HG02973 (cell line): ENCODE measurements around the gene JAGN1.
"Not testable (repeated sequence)": the region's sequence is repeated elsewhere in the genome, so short reads cannot be mapped to it uniquely, and the experiment has no call there.

Experiments
- ATAC-seq: cut with Tn5 transposase; IDR thresholded peaks from one replicate; pipeline ENCODE4 v1.9.1; 2021; ENCODE audit warnings: moderate library complexity; ENCODE audit not compliant: unreplicated experiment

Gene JAGN1

GRCh38 chr3:9916734-9917680, 26.6 kb downstream of the JAGN1 start, which contains the start of gene IL17RC:
IL17RC (plus strand) TSS chr3:9917098; CDS start chr3:9917316, 218 bp downstream.
- ATAC-seq: no peak

DNA sequence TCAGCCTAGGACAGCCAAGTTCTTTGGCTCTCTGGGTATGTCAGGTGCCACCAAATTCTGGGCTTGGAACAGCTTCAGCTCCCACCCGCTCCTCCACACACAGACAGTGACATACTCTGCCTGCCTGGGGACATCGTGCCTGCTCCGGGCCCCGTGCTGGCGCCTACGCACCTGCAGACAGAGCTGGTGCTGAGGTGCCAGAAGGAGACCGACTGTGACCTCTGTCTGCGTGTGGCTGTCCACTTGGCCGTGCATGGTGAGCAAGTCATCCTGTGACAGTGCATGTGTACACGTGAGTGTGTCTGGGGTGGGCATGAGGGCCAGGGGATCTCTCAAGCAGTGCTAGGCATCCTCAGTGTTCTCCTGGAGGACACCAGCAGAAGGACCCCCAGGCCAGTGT, 27.4 kb downstream of the JAGN1 start:
- ATAC-seq: no peak

DNA sequence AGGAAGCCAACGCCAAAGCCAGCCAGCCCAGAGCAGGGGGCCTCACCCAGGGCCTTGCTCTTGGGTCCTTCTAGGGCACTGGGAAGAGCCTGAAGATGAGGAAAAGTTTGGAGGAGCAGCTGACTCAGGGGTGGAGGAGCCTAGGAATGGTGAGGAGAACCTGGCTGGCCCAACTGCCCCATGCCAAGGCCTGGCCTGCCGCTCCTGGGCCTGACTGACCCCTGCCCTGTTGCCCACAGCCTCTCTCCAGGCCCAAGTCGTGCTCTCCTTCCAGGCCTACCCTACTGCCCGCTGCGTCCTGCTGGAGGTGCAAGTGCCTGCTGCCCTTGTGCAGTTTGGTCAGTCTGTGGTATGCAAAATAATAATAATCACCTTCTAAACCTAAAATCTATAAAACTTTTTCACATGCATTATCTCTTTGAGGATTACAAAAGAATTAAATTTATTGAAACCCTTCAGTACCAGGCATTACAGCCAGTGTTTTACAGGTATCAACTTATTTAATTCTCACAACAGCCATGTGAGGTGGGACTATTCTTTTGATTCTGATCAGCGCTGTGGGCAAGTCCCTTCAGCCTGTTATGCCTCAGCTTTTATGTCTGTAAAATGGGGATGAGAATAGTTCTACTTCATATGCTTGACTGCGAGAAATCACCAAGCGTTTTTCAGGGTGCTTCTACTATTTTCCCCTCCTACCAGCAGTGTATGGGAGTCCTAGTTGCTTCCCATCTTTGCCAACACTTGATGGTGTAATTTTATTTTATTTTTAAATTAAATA, 28.0 kb downstream of the JAGN1 start:
- no peak for ATAC-seq

- no peak for ATAC-seq
Observed at GRCh38 chr3:9928158-9928557, 37.7 kb downstream of the JAGN1 start.

DNA sequence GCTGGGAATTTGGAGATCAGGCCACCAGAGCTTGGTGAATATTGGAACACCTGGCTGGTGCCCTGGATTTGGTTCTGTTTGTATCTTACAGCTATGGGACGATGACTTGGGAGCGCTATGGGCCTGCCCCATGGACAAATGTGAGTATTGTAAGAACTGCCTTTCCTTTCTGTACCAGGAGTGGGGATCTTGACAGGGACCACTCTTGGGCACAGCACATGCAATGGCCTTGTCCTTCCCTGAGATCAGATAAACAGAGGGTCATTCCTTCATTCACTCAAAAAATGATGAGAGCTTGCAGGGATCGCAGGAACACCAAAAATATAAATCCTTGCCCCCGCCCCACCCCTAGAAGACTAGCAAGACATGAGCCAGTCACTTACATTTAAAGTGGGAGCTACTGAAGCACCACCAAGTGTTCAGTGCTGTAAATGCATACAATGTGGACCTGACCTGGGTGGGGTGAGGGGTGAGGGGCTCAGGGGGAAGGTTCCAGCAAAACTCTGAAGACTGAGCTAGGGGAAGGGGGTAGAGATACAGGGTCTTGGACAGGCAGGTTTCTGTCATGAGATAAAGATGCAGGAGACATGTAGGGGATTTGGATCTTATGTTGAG, 40.5 kb downstream of the JAGN1 start:
- ATAC-seq: no peak

GRCh38 chr3:9932535-9932842, 42.1 kb downstream of the JAGN1 start:
- no peak for ATAC-seq

DNA sequence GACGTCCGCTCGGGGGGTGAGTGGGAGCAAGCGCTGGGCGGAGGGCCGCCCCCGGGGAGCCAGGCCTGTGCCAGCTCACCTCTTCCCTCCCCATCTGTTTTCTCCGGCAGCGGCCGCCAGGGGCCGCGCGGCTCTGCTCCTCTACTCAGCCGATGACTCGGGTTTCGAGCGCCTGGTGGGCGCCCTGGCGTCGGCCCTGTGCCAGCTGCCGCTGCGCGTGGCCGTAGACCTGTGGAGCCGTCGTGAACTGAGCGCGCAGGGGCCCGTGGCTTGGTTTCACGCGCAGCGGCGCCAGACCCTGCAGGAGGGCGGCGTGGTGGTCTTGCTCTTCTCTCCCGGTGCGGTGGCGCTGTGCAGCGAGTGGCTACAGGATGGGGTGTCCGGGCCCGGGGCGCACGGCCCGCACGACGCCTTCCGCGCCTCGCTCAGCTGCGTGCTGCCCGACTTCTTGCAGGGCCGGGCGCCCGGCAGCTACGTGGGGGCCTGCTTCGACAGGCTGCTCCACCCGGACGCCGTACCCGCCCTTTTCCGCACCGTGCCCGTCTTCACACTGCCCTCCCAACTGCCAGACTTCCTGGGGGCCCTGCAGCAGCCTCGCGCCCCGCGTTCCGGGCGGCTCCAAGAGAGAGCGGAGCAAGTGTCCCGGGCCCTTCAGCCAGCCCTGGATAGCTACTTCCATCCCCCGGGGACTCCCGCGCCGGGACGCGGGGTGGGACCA, 42.6 kb downstream of the JAGN1 start:
- peak; percentile 66 for ATAC-seq

DNA sequence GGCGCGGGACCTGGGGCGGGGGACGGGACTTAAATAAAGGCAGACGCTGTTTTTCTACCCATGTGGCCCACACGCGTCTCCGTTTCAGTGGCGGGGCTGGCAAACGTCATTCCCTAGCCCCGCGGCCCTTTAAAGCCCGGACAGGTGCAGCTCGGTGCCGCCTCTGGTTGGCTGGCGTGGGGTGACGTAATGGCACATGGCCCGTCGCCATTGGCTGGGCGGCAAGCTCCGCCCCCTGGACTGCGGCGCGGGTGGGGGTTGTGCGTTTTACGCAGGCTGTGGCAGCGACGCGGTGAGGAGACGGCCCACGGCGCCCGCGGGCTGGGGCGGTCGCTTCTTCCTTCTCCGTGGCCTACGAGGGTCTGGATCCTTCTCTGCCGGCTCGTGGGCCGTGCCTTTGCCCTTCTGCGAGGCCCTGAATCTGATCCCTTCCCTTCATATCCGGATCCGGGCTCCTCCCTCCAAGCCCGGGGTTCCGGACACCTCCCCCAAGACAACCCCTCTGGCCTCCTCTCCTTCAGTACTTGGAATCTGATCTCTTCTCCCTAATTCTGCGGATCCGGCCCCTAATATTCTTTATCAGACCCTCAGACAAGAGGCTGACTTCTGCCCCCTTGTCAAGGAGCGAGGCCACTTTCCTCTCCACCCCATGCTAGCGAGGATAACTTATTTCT, 43.3 kb downstream of the JAGN1 start, which contains the start of gene CRELD1:
Gene CRELD1, plus strand, starts transcription at position 274 of the 674 bp plus-strand sequence. CDS start 605 bp downstream, outside the sequence.
- ATAC-seq: peak; percentile 83

DNA sequence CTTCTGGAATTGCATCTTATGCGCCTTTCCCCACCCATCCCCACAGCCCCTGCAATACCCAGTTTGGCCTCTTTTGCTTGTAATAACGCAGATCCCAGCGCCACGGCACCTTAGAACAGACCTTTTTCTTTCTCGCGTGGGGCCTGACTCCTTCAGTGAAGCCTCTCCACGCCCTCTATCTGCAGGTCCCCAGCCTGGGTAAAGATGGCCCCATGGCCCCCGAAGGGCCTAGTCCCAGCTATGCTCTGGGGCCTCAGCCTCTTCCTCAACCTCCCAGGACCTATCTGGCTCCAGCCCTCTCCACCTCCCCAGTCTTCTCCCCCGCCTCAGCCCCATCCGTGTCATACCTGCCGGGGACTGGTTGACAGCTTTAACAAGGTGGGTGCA, 43.8 kb downstream of the JAGN1 start:
- ATAC-seq: no peak

DNA sequence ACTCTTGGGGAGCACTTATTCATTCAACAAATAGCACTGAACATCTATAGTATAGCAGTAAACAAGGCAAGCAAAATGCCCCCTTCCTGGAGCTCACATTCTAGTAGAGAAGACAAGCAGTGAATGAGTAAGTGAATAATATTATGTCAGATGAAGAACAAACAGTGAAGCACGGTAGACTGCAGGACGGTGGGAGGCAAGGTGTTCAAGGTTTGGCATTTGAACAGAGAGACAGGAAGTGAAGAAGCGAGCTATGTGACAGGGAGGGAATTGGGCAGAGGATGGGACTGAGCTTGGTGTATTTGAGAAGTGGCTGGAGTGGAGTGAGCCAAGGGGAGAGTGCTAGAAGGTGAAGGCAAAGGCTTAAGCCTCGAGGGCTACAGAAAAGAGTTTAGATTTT, 44.6 kb downstream of the JAGN1 start:
- ATAC-seq: no peak

DNA sequence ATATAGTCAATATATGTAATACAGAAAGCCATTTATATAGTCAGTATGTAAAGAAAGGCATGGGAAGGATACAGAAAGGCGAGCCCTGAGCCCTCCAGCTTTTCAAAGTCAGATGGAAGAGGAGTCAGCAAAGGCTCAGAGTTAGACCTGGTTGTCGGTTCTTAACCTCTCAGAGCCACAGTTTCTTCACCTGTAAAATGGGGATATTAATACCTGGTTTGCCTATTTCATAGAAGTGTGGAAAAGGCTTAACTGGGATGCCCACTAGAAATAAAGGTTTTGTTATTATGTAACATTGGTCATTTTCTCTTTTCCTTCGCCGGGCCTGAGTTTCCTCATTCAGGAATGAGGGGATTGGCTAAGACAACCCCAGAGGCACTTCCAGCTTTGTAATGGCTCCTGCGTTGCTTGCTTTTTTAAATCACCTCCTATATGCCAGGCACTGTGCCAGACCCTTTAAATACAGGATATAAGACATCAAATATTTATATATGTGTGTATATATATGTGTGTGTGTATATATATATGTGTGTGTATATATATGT, 45.6 kb downstream of the JAGN1 start:
- ATAC-seq: no peak

DNA sequence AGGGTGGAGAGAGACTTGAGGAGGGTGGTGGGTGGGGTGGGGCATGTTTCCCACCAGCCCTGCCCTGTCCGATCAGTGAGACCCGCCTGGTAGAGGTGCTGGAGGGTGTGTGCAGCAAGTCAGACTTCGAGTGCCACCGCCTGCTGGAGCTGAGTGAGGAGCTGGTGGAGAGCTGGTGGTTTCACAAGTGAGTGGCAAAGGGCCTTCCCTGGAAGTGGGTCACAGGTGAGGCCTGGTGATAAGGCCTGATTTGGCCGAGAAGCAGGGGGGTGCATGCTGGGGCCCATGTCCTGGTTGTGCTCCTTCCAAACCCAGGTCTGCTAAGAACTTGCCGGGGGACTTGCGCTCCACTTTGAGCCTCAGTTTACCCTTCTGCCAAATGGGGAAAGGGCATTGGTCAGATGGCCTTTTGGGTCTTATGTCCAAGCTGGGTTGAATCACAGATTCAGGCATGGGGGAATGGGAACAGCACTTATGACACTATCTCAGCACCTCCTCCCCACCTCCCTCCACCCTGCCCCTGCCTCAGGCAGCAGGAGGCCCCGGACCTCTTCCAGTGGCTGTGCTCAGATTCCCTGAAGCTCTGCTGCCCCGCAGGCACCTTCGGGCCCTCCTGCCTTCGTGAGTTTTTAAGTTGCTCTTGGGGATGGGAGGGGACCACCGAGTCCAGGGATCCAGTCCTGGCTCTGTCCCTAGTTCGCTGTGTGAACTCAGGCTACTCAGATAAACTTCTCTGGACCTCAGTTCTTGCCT, 47.3 kb downstream of the JAGN1 start:
- no peak for ATAC-seq

DNA sequence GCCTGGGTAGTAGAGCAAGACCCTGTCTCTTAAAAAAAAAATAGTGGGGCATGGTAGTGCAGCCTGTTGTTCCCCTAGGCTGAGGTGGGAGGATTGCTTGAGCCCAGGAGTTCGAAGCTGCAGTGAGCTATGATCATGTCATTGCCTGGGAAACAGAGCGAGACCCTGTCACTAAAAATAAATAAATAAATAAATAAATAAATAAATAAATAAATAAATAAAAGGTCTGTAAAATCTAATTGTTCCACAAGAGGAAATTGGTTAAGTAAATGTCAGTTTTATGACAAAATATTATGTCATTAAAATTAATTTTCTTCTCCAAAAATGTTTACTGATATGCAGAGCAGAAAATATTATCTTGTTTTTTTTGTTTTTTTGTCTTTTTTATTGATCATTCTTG, 48.6 kb downstream of the JAGN1 start:
- ATAC-seq: no peak

- not testable (repeated sequence) for ATAC-seq
Observed at GRCh38 chr3:9939906-9940305, 49.5 kb downstream of the JAGN1 start.

GRCh38 chr3:9940746-9941145, 50.3 kb downstream of the JAGN1 start:
- no peak for ATAC-seq

- no peak for ATAC-seq
Observed at GRCh38 chr3:9942164-9942563, 51.8 kb downstream of the JAGN1 start.

GRCh38 chr3:9942934-9943690, 52.7 kb downstream of the JAGN1 start:
- no peak for ATAC-seq
